Stimulated activated CD4-positive, alpha-beta T cell treated with anti-CD3 and anti-CD28 coated beads, Interleukin-1b, Interleukin-23, amount 100 ng/mL, for 24 hours (primary cell): ENCODE data around the gene VIL1.
A peak's percentile ranks its signal among the peaks of the same experiment; 100 is the strongest.

ENCODE experiments used
- DNase-seq, 4 experiments: peaks; one replicate each; pipeline ENCODE4 v3.0.0-alpha.2; 2020; ENCODE audit warnings: low read depth in 4 of 4, low spot score in 1 of 4

The VIL1 gene

DNA sequence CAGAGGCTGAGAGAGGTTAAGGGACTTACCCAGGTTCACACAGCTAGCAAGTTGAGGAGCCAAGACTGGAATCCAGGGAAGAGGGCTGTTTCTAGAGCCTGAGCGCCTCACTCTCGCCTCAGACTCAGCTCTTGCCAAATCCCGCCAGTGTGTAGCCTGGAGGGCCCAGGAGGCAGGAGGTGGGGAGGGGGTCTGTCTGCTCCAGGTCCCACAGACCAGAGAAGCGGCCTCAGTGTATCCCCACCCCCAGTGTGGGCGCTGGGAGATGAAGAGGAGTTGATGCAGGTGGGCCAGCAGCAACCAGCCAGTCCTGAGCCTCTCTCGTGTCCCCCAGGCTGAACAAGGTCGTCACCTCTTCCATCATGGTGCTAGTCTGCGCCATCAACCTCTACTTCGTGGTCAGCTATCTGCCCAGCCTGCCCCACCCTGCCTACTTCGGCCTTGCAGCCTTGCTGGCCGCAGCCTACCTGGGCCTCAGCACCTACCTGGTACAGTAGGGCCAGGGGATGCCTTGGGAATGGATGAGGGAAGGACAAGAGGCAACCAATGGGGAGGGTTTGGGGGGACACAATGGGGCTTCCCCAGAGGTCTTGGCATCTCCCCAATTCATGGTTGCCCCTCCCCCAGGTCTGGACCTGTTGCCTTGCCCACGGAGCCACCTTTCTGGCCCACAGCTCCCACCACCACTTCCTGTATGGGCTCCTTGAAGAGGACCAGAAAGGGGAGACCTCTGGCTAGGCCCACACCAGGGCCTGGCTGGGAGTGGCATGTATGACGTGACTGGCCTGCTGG is 24.4 kb upstream of the VIL1 start:
- DNase-seq, result no peak

- no peak for DNase-seq
Measured at GRCh38 chr2:218395090-218395444, 23.9 kb upstream of the VIL1 start.

DNA sequence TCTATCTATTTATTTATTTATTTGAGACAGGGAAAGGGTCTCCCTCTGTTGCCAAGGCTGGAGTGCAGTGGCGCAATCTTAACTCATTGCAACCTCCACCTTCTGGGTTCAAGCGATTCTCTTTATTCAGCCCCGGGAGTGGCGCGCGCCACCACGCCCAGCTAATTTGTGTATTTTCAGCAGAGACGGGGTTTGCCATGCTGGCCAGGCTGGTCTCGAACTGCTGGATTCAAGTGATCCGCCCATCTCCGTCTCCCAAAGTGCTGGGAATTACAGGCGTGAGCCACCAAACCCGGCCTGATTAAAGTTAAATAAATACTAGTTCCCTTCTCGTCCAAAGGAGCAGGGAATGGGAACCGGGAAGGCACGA is 23.5 kb upstream of the VIL1 start:
- no peak for DNase-seq

GRCh38 chr2:218395826-218396687 is 22.9 kb upstream of the VIL1 start:
- peak; percentile 68 to 85 (median 84) for DNase-seq

GRCh38 chr2:218396688-218397462 is 22.0 kb upstream of the VIL1 start:
- DNase-seq, result peak in 1 of 4 experiments; percentile 33

GRCh38 chr2:218397463-218397819 is 21.5 kb upstream of the VIL1 start:
- no peak for DNase-seq

DNA sequence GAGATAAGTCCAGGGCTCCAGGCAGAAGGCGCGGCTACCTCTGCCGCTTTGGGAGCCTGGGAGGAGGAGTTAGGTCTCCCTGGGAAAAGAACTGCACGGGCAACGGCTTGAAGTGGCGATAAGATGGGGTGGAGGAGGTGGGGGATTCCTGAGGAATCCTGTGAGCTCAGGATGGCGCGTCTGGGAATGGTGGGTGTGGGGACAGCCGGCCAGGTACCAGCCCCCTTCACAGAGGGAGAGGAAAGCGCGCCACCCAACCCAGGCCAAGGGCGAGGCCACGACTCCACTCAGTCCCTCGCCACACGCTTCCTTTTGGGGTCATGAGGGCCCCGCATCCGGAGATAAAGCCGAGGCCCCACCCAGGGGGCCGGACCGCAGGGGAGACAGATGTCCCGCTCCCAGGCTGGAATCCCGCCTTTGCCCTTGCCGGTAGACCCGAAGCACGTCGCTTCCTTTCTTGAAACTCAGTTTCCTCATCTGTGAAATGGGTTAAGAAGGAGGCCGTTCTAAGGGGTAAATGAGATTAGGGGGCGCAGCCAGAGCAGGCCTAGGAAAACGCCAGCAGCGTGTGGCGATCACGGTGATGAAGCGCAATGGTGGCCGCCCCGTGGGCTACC is 21.0 kb upstream of the VIL1 start:
- peak in 1 of 4 experiments; percentile 32 for DNase-seq

DNA sequence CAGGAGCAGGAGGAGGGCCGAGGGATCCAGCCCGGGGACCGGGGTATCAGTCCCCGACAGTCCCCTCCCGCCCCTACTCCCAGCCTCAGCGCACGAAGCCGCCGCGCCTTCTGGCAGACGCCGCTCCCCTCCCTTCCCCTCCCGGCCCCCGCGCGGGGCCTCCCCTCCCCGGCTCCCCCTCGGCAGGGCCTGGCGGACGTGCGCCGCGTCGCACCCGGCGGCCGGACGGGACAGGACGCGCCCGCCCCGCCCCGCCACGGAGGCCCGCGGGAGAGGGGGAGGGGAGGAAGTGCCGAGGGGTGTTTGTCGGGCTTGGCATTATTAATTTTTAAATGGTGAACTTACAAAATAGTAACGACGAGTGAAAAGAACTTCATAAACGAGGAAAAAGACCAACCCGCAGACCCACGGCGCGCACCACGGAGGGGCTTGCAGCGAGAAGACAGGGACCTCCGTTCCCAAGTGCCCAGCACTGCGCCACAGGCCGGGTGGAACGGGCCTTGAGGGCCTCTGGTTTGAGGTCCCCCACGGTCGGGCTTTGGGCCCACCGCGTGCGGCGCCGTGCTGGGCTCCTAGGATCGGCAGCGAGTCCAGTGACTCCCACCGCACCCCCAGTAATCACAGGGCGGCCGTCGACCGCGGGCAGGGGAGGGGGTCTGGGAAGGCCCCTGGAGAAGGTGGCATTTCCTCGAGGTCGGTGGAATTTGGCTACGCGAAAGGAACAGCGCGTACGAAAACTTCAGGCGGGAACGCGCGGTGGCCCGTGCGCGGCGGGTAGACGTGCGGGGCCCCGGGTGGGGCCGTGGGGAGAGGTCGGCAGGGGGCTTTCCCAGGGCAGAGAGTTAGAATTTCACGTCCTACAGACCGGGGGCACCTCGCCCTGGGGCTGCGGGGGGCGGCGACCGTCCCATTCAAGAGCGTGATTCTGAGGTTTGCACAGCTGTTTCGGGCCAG is 20.2 kb upstream of the VIL1 start:
- DNase-seq, result peak in 1 of 4 experiments; percentile 49

GRCh38 chr2:218399391-218400166 is 19.3 kb upstream of the VIL1 start, which contains the start of gene CTDSP1:
Gene CTDSP1 (plus strand): TSS chr2:218399868. CDS start chr2:218400091, 223 bp downstream.
- peak; percentile 65 to 87 (median 85) for DNase-seq

DNA sequence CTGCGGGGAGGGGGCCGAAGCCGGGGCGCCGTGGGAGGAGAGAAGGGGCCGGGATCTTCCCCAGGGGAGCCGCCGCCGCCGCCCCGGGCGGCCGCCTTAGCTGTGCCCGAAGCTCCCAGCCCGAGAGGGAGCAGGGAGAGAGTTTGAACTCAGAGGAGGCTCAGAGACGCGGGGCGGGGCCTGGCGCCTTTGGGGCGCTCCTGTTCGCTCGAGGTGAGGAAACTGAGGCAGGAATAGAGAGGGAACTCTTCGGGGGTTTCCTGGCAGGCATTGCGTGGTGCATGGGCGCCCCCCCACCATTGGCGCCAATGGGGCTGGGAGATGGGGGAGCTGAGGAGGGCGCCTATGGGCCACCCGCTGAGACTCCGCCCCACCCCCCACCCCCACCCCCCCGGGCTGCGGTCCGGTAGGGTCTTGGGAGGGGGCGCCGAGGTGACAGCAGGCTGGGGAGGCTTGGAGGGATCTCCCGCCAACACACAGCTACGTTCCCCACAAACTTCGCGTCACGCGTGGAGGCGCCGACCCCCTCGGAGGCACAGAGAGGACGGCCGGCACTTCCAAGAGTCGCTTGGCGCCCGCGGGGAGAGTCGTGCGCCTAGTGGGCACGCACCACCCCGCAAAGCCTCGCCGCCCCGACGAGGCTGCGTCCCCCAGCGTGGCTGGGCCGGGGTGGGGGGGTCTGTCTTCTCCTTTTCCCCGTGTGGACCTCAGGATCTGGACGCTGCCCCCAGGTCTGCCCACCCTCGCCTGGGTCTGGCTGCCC is 18.6 kb upstream of the VIL1 start:
- peak in 1 of 4 experiments; percentile 18 for DNase-seq

DNA sequence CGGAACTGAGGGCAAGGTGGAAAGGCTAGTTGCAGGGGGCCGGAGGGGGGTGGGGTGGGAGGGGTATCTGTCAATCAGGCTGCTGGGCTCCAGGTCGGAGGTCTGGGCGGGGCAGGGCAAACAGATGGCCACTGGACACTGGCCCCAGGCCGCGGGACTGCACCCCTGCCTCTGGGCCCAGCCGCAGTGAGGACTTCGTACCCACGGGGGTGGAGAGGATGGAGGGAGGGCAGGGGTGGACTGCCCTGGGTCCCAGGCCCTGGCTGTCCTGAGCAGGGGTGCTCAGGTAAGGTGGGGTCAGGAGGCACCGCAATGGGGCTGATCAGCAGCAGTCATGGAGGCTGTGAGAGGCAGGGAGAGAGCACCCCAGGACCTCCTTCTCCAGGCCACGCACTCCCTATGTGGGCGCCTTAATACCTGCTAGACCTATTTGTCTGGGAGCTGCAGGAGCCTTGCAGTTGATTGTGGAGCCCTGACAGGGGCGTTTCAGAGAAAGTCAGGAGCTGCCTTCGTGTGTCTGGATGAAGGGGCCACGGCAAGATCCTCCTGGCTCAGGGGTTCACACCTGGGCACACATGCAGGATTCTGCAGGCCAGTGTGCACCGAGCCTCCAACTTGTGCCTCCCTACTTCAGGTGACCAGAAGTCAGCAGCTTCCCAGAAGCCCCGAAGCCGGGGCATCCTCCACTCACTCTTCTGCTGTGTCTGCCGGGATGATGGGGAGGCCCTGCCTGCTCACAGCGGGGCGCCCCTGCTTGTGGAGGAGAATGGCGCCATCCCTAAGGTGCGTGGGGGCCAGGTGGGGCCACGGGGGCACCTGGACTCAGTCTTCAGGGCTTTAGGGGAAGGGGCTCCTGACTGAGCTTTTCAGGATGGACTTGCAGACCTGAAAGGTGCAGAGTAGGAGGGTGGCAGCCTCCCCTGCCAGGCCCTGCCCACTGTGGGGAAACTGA is 17.7 kb upstream of the VIL1 start:
- DNase-seq, result no peak

GRCh38 chr2:218401890-218402289 is 17.0 kb upstream of the VIL1 start:
- no peak for DNase-seq

- no peak for DNase-seq
Measured at GRCh38 chr2:218402491-218402901, 16.4 kb upstream of the VIL1 start.

GRCh38 chr2:218402911-218403411 is 16.0 kb upstream of the VIL1 start:
- no peak for DNase-seq

DNA sequence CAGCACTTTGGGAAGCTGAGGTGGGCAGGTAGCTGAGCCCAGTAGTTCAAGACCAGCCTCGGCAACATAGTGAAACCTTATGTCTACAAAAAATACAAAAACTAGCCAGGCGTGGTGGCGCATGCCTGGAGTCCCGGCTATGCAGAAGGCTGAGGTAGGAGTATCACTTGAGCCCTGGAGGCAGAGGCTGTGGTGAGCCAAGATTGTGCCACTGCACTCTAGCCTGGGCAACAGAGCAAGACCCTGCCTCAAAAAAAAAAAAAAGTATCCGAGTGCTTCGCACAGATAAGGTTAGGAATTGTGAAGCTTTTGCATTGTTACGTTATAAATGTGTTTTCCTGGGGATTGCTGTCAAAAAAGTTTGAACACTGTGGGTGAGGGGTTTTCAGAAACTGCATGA is 15.1 kb upstream of the VIL1 start:
- DNase-seq, result no peak

DNA sequence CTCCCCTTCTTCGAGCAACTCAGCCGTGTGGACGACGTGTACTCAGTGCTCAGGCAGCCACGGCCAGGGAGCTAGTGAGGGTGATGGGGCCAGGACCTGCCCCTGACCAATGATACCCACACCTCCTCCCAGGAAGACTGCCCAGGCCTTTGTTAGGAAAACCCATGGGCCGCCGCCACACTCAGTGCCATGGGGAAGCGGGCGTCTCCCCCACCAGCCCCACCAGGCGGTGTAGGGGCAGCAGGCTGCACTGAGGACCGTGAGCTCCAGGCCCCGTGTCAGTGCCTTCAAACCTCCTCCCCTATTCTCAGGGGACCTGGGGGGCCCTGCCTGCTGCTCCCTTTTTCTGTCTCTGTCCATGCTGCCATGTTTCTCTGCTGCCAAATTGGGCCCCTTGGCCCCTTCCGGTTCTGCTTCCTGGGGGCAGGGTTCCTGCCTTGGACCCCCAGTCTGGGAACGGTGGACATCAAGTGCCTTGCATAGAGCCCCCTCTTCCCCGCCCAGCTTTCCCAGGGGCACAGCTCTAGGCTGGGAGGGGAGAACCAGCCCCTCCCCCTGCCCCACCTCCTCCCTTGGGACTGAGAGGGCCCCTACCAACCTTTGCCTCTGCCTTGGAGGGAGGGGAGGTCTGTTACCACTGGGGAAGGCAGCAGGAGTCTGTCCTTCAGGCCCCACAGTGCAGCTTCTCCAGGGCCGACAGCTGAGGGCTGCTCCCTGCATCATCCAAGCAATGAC is 14.4 kb upstream of the VIL1 start:
- no peak for DNase-seq
